HUES48 (cell line): ENCODE results near the gene PPP4R2.

Source experiments
- H3K27ac ChIP-seq: one replicate; pipeline ENCODE4 v1.7.0; 2013; ENCODE audit warnings: low read depth, low read length, inconsistent platforms
- H3K27me3 ChIP-seq: 2 replicates; pipeline ENCODE4 v1.6.1; 2013; ENCODE audit warnings: mild to moderate bottlenecking, low read length; ENCODE audit not compliant: control insufficient read depth, insufficient read depth
- H3K36me3 ChIP-seq: 2 replicates; pipeline ENCODE4 v1.6.1; 2013; ENCODE audit warnings: low read length; ENCODE audit not compliant: control insufficient read depth, insufficient read depth
- H3K4me1 ChIP-seq: 2 replicates; pipeline ENCODE4 v1.6.1; 2013; ENCODE audit warnings: mild to moderate bottlenecking, low read length; ENCODE audit not compliant: control insufficient read depth, insufficient read depth
- H3K4me3 ChIP-seq: 2 replicates; pipeline ENCODE4 v1.5.1; 2013; ENCODE audit warnings: mild to moderate bottlenecking, low read depth, low read length
- H3K9ac ChIP-seq: 2 replicates; pipeline ENCODE4 v1.6.1; 2013; ENCODE audit warnings: mild to moderate bottlenecking, low read depth, low read length, moderate library complexity
- H3K9me3 ChIP-seq: 2 replicates; pipeline ENCODE4 v1.6.1; 2013; ENCODE audit warnings: low read length; ENCODE audit not compliant: control insufficient read depth, insufficient read depth

Gene PPP4R2

GRCh38 chr3:72961752-72962151, 34.9 kb upstream of the PPP4R2 start:
- H3K27ac ChIP-seq = no peak overlapping the region
- no peaks in the 10 kb centered on the region for H3K36me3 ChIP-seq
- H3K4me1 ChIP-seq = 0 out of 2 replicates have a peak, but pooled peaks cover 4% of the 10 kb centered on the region
- H3K9ac ChIP-seq = no peak overlapping the region
- H3K4me3 ChIP-seq = no peak overlapping the region
- H3K9me3 ChIP-seq = no peaks in the 10 kb centered on the region
- H3K27me3 ChIP-seq = no peaks in the 10 kb centered on the region

GRCh38 chr3:72962317-72962716, 34.3 kb upstream of the PPP4R2 start:
- Histone ChIP-seq H3K4me3 (no peak overlapping the region), H3K9me3 (no peaks in the 10 kb centered on the region), H3K9ac (no peak overlapping the region), H3K27ac (no peak overlapping the region), H3K27me3 (no peaks in the 10 kb centered on the region), H3K36me3 (no peaks in the 10 kb centered on the region), H3K4me1 (0 out of 2 replicates have a peak, but pooled peaks cover 3% of the 10 kb centered on the region)

- Histone ChIP-seq H3K4me1 (no peaks in the 10 kb centered on the region), H3K9me3 (no peaks in the 10 kb centered on the region), H3K27me3 (no peaks in the 10 kb centered on the region), H3K36me3 (no peaks in the 10 kb centered on the region), H3K9ac (no peak overlapping the region), H3K27ac (no peak overlapping the region), H3K4me3 (no peak overlapping the region)
These were observed 32.0 kb upstream of the PPP4R2 start for GRCh38 chr3:72964633-72965032.

GRCh38 chr3:72968266-72968664, 28.3 kb upstream of the PPP4R2 start:
- Histone ChIP-seq H3K9ac (no peak overlapping the region), H3K27me3 (no peaks in the 10 kb centered on the region), H3K9me3 (no peaks in the 10 kb centered on the region), H3K4me1 (peaks cover 5% of the 10 kb centered on the region), H3K36me3 (no peaks in the 10 kb centered on the region), H3K4me3 (no peak overlapping the region), H3K27ac (no peak overlapping the region)

- no peaks in the 10 kb centered on the region for H3K9me3 ChIP-seq
- H3K27me3 ChIP-seq = no peaks in the 10 kb centered on the region
- H3K4me1 ChIP-seq = peaks cover 8% of the 10 kb centered on the region
- no peak overlapping the region for H3K27ac ChIP-seq
- H3K36me3 ChIP-seq = no peaks in the 10 kb centered on the region
- H3K4me3 ChIP-seq = no peak overlapping the region
- H3K9ac ChIP-seq = no peak overlapping the region
These were observed 26.8 kb upstream of the PPP4R2 start for GRCh38 chr3:72969766-72970165.

- Histone ChIP-seq H3K4me3 (no peak overlapping the region), H3K27me3 (no peaks in the 10 kb centered on the region), H3K9me3 (no peaks in the 10 kb centered on the region), H3K4me1 (peaks cover 8% of the 10 kb centered on the region), H3K36me3 (no peaks in the 10 kb centered on the region), H3K9ac (no peak overlapping the region), H3K27ac (no peak overlapping the region)
These were observed 25.7 kb upstream of the PPP4R2 start for GRCh38 chr3:72970942-72971341.

- H3K27me3 ChIP-seq = no peaks in the 10 kb centered on the region
- no peak overlapping the region for H3K9ac ChIP-seq
- no peaks in the 10 kb centered on the region for H3K9me3 ChIP-seq
- no peak overlapping the region for H3K4me3 ChIP-seq
- no peak overlapping the region for H3K27ac ChIP-seq
- peaks cover 11% of the 10 kb centered on the region for H3K4me1 ChIP-seq
- H3K36me3 ChIP-seq = no peaks in the 10 kb centered on the region
These were observed 23.9 kb upstream of the PPP4R2 start for GRCh38 chr3:72972706-72973030.

GRCh38 chr3:72973031-72973723, 23.4 kb upstream of the PPP4R2 start:
- no peaks in the 10 kb centered on the region for H3K9me3 ChIP-seq
- H3K4me1 ChIP-seq = peaks cover 11% of the 10 kb centered on the region
- no peaks in the 10 kb centered on the region for H3K27me3 ChIP-seq
- H3K9ac ChIP-seq = no peak overlapping the region
- H3K27ac ChIP-seq = peak overlapping the region; percentile 56
- H3K36me3 ChIP-seq = no peaks in the 10 kb centered on the region
- no peak overlapping the region for H3K4me3 ChIP-seq

GRCh38 chr3:72973786-72974185, 22.8 kb upstream of the PPP4R2 start:
- H3K27me3 ChIP-seq = no peaks in the 10 kb centered on the region
- no peak overlapping the region for H3K9ac ChIP-seq
- peaks cover 11% of the 10 kb centered on the region for H3K4me1 ChIP-seq
- H3K36me3 ChIP-seq = no peaks in the 10 kb centered on the region
- peak overlapping the region; percentile 56 for H3K27ac ChIP-seq
- no peak overlapping the region for H3K4me3 ChIP-seq
- no peaks in the 10 kb centered on the region for H3K9me3 ChIP-seq

GRCh38 chr3:72974956-72975355, 21.7 kb upstream of the PPP4R2 start:
- Histone ChIP-seq H3K4me1 (peaks cover 11% of the 10 kb centered on the region), H3K4me3 (no peak overlapping the region), H3K9ac (no peak overlapping the region), H3K27me3 (no peaks in the 10 kb centered on the region), H3K9me3 (no peaks in the 10 kb centered on the region), H3K36me3 (no peaks in the 10 kb centered on the region), H3K27ac (no peak overlapping the region)

GRCh38 chr3:72976281-72976741, 20.3 kb upstream of the PPP4R2 start:
- Histone ChIP-seq H3K4me1 (peaks cover 11% of the 10 kb centered on the region), H3K9me3 (no peaks in the 10 kb centered on the region), H3K4me3 (no peak overlapping the region), H3K27me3 (no peaks in the 10 kb centered on the region), H3K9ac (no peak overlapping the region), H3K27ac (no peak overlapping the region), H3K36me3 (no peaks in the 10 kb centered on the region)
